IPS-15b (cell line): ENCODE results near the gene RAC2.

Experiments used
- H3K27me3 ChIP-seq: one replicate; pipeline ENCODE4 v1.6.1; 2013; ENCODE audit warnings: low read length; ENCODE audit not compliant: control insufficient read depth, insufficient read depth
- H3K36me3 ChIP-seq: one replicate; pipeline ENCODE4 v1.6.1; 2013; ENCODE audit warnings: low read length; ENCODE audit not compliant: control insufficient read depth, insufficient read depth
- H3K4me1 ChIP-seq: one replicate; pipeline ENCODE4 v1.6.1; 2013; ENCODE audit warnings: mild to moderate bottlenecking, low read length; ENCODE audit not compliant: control insufficient read depth, insufficient read depth
- H3K4me3 ChIP-seq: one replicate; pipeline ENCODE4 v1.5.1; 2013; ENCODE audit warnings: low read depth, low read length
- H3K9ac ChIP-seq: one replicate; pipeline ENCODE4 v1.6.1; 2013; ENCODE audit warnings: low read depth, mild to moderate bottlenecking, low read length
- H3K9me3 ChIP-seq: one replicate; pipeline ENCODE4 v1.6.1; 2013; ENCODE audit warnings: mild to moderate bottlenecking, low read length; ENCODE audit not compliant: control insufficient read depth, insufficient read depth

The RAC2 gene

GRCh38 chr22:37244114-37244921, at the start of gene RAC2:
RAC2 (minus strand) TSS chr22:37244269; CDS start chr22:37244148, 121 bp downstream.
- H3K27me3 ChIP-seq: no peaks in the 10 kb centered on the region
- H3K9me3 ChIP-seq: no peaks in the 10 kb centered on the region
- no peaks in the 10 kb centered on the region for H3K4me1 ChIP-seq
- H3K4me3 ChIP-seq: peak within 1 kb of the TSS; percentile 22
- no peaks in the 10 kb centered on the region for H3K36me3 ChIP-seq
- H3K9ac ChIP-seq: no peak within 1 kb of the TSS

- H3K27me3 ChIP-seq: no peaks in the 10 kb centered on the region
- H3K4me3 ChIP-seq: no peak overlapping the region
- H3K9ac ChIP-seq: no peak overlapping the region
- H3K36me3 ChIP-seq: no peaks in the 10 kb centered on the region
- H3K9me3 ChIP-seq: no peaks in the 10 kb centered on the region
- H3K4me1 ChIP-seq: no peaks in the 10 kb centered on the region
These were observed 49.1 kb upstream of the RAC2 start for GRCh38 chr22:37293172-37293571.

GRCh38 chr22:37292641-37293040, 48.6 kb upstream of the RAC2 start:
- H3K9ac ChIP-seq: no peak overlapping the region
- no peaks in the 10 kb centered on the region for H3K36me3 ChIP-seq
- H3K4me3 ChIP-seq: no peak overlapping the region
- H3K27me3 ChIP-seq: no peaks in the 10 kb centered on the region
- H3K9me3 ChIP-seq: no peaks in the 10 kb centered on the region
- no peaks in the 10 kb centered on the region for H3K4me1 ChIP-seq

- Histone ChIP-seq H3K4me1 (no peaks in the 10 kb centered on the region), H3K27me3 (no peaks in the 10 kb centered on the region), H3K9ac (no peak overlapping the region), H3K9me3 (no peaks in the 10 kb centered on the region), H3K4me3 (no peak overlapping the region), H3K36me3 (no peaks in the 10 kb centered on the region)
These were observed 47.7 kb upstream of the RAC2 start for GRCh38 chr22:37291559-37292298.

- Histone ChIP-seq H3K27me3 (no peaks in the 10 kb centered on the region), H3K9me3 (no peaks in the 10 kb centered on the region), H3K9ac (no peak overlapping the region), H3K4me1 (no peaks in the 10 kb centered on the region), H3K36me3 (no peaks in the 10 kb centered on the region), H3K4me3 (no peak overlapping the region)
These were observed 46.7 kb upstream of the RAC2 start for GRCh38 chr22:37290737-37291136.

- Histone ChIP-seq H3K9ac (no peak overlapping the region), H3K9me3 (no peaks in the 10 kb centered on the region), H3K4me1 (peaks cover 3% of the 10 kb centered on the region), H3K4me3 (no peak overlapping the region), H3K27me3 (no peaks in the 10 kb centered on the region), H3K36me3 (no peaks in the 10 kb centered on the region)
These were observed 45.2 kb upstream of the RAC2 start for GRCh38 chr22:37289156-37289735.

- Histone ChIP-seq H3K4me3 (no peak overlapping the region), H3K9me3 (no peaks in the 10 kb centered on the region)
These were observed 44.5 kb upstream of the RAC2 start for GRCh38 chr22:37288521-37288920.

GRCh38 chr22:37287550-37287951, 43.5 kb upstream of the RAC2 start:
- H3K4me3 ChIP-seq: no peak overlapping the region
- peaks cover 9% of the 10 kb centered on the region for H3K4me1 ChIP-seq
- H3K9me3 ChIP-seq: no peaks in the 10 kb centered on the region
- no peak overlapping the region for H3K9ac ChIP-seq
- no peaks in the 10 kb centered on the region for H3K27me3 ChIP-seq
- no peaks in the 10 kb centered on the region for H3K36me3 ChIP-seq

More at GRCh38 chr22:37288521-37288920, 44.5 kb upstream of the RAC2 start:
- Histone ChIP-seq H3K9ac (no peak overlapping the region), H3K4me1 (peaks cover 8% of the 10 kb centered on the region), H3K36me3 (no peaks in the 10 kb centered on the region), H3K27me3 (no peaks in the 10 kb centered on the region)

GRCh38 chr22:37285937-37286336, 41.9 kb upstream of the RAC2 start:
- Histone ChIP-seq H3K9ac (no peak overlapping the region), H3K36me3 (no peaks in the 10 kb centered on the region), H3K27me3 (no peaks in the 10 kb centered on the region), H3K9me3 (no peaks in the 10 kb centered on the region), H3K4me1 (peaks cover 9% of the 10 kb centered on the region), H3K4me3 (no peak overlapping the region)

GRCh38 chr22:37284805-37285355, 40.8 kb upstream of the RAC2 start:
- Histone ChIP-seq H3K4me3 (no peak overlapping the region), H3K27me3 (no peaks in the 10 kb centered on the region), H3K36me3 (no peaks in the 10 kb centered on the region), H3K4me1 (peaks cover 9% of the 10 kb centered on the region), H3K9ac (no peak overlapping the region), H3K9me3 (no peaks in the 10 kb centered on the region)

- no peak overlapping the region for H3K9ac ChIP-seq
These were observed 40.2 kb upstream of the RAC2 start for GRCh38 chr22:37284126-37284804.

More at GRCh38 chr22:37284126-37284804, 40.2 kb upstream of the RAC2 start:
- Histone ChIP-seq H3K4me3 (no peak overlapping the region), H3K36me3 (no peaks in the 10 kb centered on the region), H3K4me1 (peaks cover 9% of the 10 kb centered on the region), H3K27me3 (no peaks in the 10 kb centered on the region), H3K9me3 (no peaks in the 10 kb centered on the region)
